ENCODE measurements around the gene TSHZ3.

TSHZ3 gene

GRCh38 chr19:31349160-31349881 is at the start of gene TSHZ3:
Gene TSHZ3 (minus strand): TSS chr19:31349436. CDS start chr19:31349219, 217 bp downstream.
- DNase-seq (ENCODE audit: low spot score), result peak; percentile 25

GRCh38 chr19:31397308-31397707 is 48.1 kb upstream of the TSHZ3 start:
- DNase-seq (ENCODE audit: low spot score), result no peak

GRCh38 chr19:31392464-31392863 is 43.2 kb upstream of the TSHZ3 start:
- no peak for DNase-seq (ENCODE audit: low spot score)

GRCh38 chr19:31391518-31391917 is 42.3 kb upstream of the TSHZ3 start:
- no peak for DNase-seq (ENCODE audit: low spot score)

- DNase-seq (ENCODE audit: low spot score), result no peak
Measured at GRCh38 chr19:31390711-31391110, 41.5 kb upstream of the TSHZ3 start.

- no peak for DNase-seq (ENCODE audit: low spot score)
Measured at GRCh38 chr19:31389874-31390273, 40.6 kb upstream of the TSHZ3 start.

- no peak for DNase-seq (ENCODE audit: low spot score)
Measured at GRCh38 chr19:31387717-31388301, 38.6 kb upstream of the TSHZ3 start.

GRCh38 chr19:31386806-31387205 is 37.6 kb upstream of the TSHZ3 start:
- no peak for DNase-seq (ENCODE audit: low spot score)

GRCh38 chr19:31385744-31386143 is 36.5 kb upstream of the TSHZ3 start:
- DNase-seq (ENCODE audit: low spot score), result no peak

- DNase-seq (ENCODE audit: low spot score), result no peak
Measured at GRCh38 chr19:31383553-31383952, 34.3 kb upstream of the TSHZ3 start.

GRCh38 chr19:31380854-31381253 is 31.6 kb upstream of the TSHZ3 start:
- DNase-seq (ENCODE audit: low spot score), result no peak

GRCh38 chr19:31378404-31378803 is 29.2 kb upstream of the TSHZ3 start:
- no peak for DNase-seq (ENCODE audit: low spot score)

- DNase-seq (ENCODE audit: low spot score), result no peak
Measured at GRCh38 chr19:31377736-31378135, 28.5 kb upstream of the TSHZ3 start.

- DNase-seq (ENCODE audit: low spot score), result no peak
Measured at GRCh38 chr19:31372246-31372781, 23.1 kb upstream of the TSHZ3 start.

GRCh38 chr19:31370216-31370615 is 21.0 kb upstream of the TSHZ3 start:
- no peak for DNase-seq (ENCODE audit: low spot score)

- DNase-seq (ENCODE audit: low spot score), result no peak
Measured at GRCh38 chr19:31364963-31365362, 15.7 kb upstream of the TSHZ3 start.

GRCh38 chr19:31361728-31362127 is 12.5 kb upstream of the TSHZ3 start:
- no peak for DNase-seq (ENCODE audit: low spot score)

GRCh38 chr19:31357315-31357673 is 8.1 kb upstream of the TSHZ3 start:
- no peak for DNase-seq (ENCODE audit: low spot score)

- DNase-seq (ENCODE audit: low spot score), result peak; percentile 49
Measured at GRCh38 chr19:31356587-31357314, 7.5 kb upstream of the TSHZ3 start.

GRCh38 chr19:31355665-31356289 is 6.5 kb upstream of the TSHZ3 start:
- no peak for DNase-seq (ENCODE audit: low spot score)

GRCh38 chr19:31354799-31355664 is 5.8 kb upstream of the TSHZ3 start:
- no peak for DNase-seq (ENCODE audit: low spot score)

GRCh38 chr19:31354316-31354715 is 5.1 kb upstream of the TSHZ3 start:
- DNase-seq (ENCODE audit: low spot score), result no peak
